Right lobe of liver (tissue), 4 donors: ENCODE measurements around the gene DPYD.

Source experiments
- CTCF ChIP-seq, 4 donors: fragments of 200-600 bp in 3 of 4; fragments of 450-650 bp in 1 of 4; IDR thresholded peaks; one replicate each; pipeline versions ENCODE4 v1.5.1 to v1.8.0; 2016 to 2022; ENCODE audit warnings: antibody characterized with exemption in 4 of 4, mild to moderate bottlenecking in 2 of 4
- POLR2A ChIP-seq: fragments of 450-650 bp; IDR thresholded peaks from one replicate; pipeline ENCODE4 v1.6.1; 2017; ENCODE audit warnings: antibody characterized with exemption, mild to moderate bottlenecking
- donor health status: DM: no; HTN: no; CAD: no.
- donor health status: DM: no; HTN: no; CAD: no.
- donor health status: DM: no; HTN: yes; CAD: no.

DNA sequence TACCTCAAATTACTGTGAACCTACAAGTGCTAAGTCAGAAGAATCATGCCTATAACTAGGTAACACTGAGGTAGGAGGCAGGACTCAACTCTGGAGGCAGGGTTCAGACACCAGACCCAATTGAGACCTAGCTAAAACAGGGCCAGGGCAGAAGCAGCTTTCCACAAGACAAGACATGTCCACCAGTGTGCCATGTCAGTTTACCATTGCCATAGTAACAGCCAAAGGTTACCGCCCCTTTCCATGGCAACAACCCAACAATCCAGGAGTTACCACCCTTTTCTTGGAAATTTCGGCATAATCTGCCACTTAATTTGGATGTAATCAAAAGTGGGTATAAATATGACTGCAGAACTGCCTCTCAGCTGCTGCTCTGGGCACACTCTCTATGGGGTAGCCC is 432.3 kb downstream of the DPYD start:
- TF ChIP-seq POLR2A (no peak), CTCF (IDR thresholded peaks at IDR 0.05) (no peak)
